GM18861 (cell line): ENCODE data around the gene NSF.
"Not testable (repeated sequence)": the region's sequence is repeated elsewhere in the genome, so short reads cannot be mapped to it uniquely, and the experiment has no call there.

Experiments used
- ATAC-seq: cut with Tn5 transposase; IDR thresholded peaks from one replicate; pipeline ENCODE4 v1.9.1; 2021; ENCODE audit not compliant: unreplicated experiment

The NSF gene

GRCh38 chr17:46751425-46751824 lies 161.0 kb downstream of the NSF start:
- no peak for ATAC-seq

- no peak for ATAC-seq
Observed at GRCh38 chr17:46753776-46754175, 163.3 kb downstream of the NSF start.

- ATAC-seq = no peak
Observed at GRCh38 chr17:46756081-46756735, 165.7 kb downstream of the NSF start.

GRCh38 chr17:46756861-46757260 lies 166.4 kb downstream of the NSF start:
- ATAC-seq = no peak

- ATAC-seq = not testable (repeated sequence)
Observed at GRCh38 chr17:46757588-46757987, 167.1 kb downstream of the NSF start.

- ATAC-seq = no peak
Observed at GRCh38 chr17:46758614-46759013, 168.1 kb downstream of the NSF start.

- no peak for ATAC-seq
Observed at GRCh38 chr17:46759141-46759540, 168.7 kb downstream of the NSF start.

- no peak for ATAC-seq
Observed at GRCh38 chr17:46763416-46763815, 172.9 kb downstream of the NSF start.

- no peak for ATAC-seq
Observed at GRCh38 chr17:46764000-46764708, 173.7 kb downstream of the NSF start.

- no peak for ATAC-seq
Observed at GRCh38 chr17:46764709-46765401, 174.4 kb downstream of the NSF start.

- ATAC-seq = no peak
Observed at GRCh38 chr17:46765453-46765852, 175.0 kb downstream of the NSF start.

GRCh38 chr17:46766493-46767491 lies 176.3 kb downstream of the NSF start:
- no peak for ATAC-seq

GRCh38 chr17:46768540-46768870 lies 178.0 kb downstream of the NSF start:
- no peak for ATAC-seq

GRCh38 chr17:46768896-46769295 lies 178.4 kb downstream of the NSF start:
- ATAC-seq = not testable (repeated sequence)

GRCh38 chr17:46769531-46770438 lies 179.3 kb downstream of the NSF start:
- no peak for ATAC-seq

- no peak for ATAC-seq
Observed at GRCh38 chr17:46770439-46770817, 180.0 kb downstream of the NSF start.

GRCh38 chr17:46770818-46771560 lies 180.5 kb downstream of the NSF start:
- ATAC-seq = no peak

GRCh38 chr17:46771561-46772474 lies 181.3 kb downstream of the NSF start:
- no peak for ATAC-seq
